HS-27A (cell line): Measurements from ENCODE around the gene OSBPL5.
"Not testable (repeated sequence)": the region's sequence is repeated elsewhere in the genome, so short reads cannot be mapped to it uniquely, and the experiment has no call there.

ENCODE experiments used
- DNase-seq: peaks from one replicate; pipeline ENCODE4 v3.0.0-alpha.2; 2012; ENCODE audit warnings: low read depth, missing footprints

The OSBPL5 gene

DNA sequence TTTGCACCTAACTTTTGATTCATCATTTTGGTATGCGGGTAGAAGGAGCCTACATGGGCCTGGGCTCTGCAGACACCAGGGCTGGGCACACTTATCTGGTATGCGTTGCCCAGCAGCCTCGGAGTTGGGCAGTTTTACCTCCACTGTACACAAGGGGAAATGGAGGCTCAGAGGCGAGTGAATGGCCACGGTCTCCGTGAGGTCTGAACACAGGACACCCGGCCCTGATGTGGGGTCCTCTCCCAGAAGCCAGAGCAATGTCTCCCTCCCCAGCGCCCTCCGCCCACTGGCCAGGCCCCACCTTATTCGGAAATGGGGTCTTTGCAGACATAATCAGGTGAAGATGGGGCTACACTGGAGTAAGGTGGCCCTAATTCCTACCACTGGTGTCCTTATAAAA, 43.7 kb downstream of the OSBPL5 start:
- DNase-seq = no peak

GRCh38 chr11:3120071-3120792, 44.9 kb downstream of the OSBPL5 start:
- DNase-seq = no peak

DNA sequence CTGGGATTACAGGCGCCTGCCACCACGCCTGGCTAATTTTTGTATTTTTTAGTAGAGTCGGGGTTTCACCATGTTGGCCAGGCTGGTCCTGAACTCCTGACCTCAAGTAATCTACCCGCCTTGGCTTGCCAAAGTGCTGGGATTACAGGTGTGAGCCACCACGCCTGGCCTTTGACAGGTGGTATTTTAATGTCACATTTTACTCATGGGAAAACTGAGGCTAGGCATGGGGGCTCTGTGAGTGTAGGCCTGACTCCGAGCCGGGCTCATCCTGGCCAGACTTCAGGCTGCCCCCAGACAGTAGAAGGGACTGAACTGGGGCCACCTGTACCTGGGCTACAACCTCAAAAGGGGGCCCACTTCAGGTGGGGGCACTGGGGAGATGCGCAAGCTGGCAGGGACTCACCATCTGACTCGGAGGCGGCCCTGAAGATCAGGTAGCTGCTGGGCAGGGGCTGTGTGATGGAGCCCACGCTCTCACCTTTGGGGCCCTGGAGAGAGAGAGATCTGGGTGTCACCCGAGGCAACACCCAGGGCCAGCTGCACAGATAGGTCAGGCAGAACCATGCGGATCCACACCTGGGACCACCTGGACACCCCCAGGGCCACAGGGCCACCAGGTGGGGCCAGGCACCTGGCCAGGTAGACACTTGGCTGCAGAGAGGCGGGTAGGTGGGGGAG, 45.8 kb downstream of the OSBPL5 start:
- no peak for DNase-seq

DNA sequence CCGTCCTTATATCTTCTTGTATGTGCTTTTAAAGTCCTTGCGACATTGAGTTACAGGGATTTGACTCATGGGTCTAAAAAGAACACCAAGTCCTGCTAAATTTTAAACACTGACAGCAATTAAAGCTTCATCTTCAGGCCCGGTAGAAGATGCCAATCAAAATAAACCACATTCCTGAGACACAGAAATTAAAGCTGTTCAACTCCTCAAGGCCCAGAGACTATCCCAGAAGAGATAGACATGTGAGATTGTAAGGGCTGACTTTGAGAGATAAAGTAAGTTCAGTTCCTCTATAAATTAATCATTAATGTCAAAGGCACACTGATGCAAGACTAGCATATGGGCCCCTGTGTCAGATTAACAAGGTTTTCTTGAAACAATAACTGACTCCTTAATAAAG, 49.8 kb downstream of the OSBPL5 start:
- no peak for DNase-seq

DNA sequence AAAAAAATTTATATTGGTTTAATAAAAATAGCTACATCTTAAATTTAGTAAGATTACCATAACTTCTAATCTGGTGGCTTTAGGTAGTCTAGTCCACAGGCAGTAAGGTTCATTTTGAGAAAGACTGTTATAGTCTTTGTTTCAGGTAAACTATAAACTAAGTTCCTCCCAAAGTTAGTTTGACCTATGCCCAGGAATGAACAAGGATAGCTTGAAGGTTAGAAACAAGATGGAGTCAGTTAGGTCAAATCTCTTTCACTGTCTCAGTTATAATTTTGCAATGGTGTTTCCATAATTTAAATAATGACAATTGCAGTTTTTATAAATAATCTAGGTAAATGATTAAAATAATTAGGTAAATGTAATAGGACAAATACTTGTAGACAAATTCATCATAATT, 51.4 kb downstream of the OSBPL5 start:
- not testable (repeated sequence) for DNase-seq

DNA sequence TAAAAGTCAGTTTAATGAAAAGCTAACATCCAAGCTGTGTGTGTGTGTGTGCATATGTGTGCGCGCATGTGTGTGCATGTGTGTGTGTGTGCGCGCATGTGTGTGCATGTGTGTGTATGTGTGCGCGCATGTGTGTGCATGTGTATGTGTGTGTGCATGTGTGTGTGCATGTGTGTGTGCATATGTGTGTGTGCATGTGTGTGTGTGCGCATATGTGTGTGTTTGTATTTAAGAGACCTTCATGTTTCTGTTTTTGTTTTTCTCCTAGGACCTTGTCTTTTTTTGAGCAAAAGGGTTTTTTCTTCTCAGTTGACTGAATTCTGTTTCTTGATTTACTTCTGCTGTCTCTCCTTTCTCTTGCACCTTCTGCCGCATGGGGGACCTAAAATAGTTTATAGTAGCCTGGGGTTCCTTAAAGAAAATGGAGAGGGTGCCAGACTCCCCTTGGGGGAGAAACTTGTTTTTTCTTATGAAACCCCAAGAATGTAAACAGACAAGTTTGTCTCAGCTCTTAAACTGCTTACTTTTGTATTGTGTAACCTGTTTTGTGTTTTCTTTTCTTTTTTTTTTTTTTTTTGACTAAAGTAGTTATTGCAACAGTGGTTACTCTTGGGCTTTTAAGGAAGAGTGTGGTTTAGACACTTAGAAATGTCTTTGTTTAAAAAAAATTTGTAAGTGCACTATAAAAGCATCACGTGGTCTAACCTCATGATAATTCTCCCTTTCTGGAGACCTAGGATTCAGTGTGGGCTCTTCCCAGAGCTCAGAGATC, 53.0 kb downstream of the OSBPL5 start:
- DNase-seq = no peak

- DNase-seq = no peak
Measured at GRCh38 chr11:3111466-3111865, 53.6 kb downstream of the OSBPL5 start.

GRCh38 chr11:3109921-3110706, 55.0 kb downstream of the OSBPL5 start:
- DNase-seq = no peak

DNA sequence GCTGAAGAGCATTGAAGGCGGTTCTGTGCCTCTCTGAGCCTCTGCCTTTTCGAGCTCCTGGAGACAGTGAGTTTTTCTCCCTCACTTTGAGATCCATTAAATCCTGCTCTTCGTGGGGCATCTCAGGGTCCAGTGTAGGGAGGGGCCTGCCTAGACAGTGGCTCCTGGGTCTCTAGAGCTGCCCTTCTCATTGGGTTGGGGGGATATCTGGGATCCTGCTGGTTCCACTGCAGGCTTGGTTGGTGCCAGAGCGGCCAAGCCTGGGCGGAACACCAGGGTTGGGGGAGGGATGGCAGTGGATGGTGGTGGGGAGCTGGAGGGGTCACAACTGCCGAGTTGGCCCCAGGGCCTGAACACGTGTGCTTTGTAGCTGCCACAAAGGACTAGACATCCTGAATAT, 55.7 kb downstream of the OSBPL5 start:
- no peak for DNase-seq

GRCh38 chr11:3108183-3108721, 56.9 kb downstream of the OSBPL5 start:
- DNase-seq = no peak

DNA sequence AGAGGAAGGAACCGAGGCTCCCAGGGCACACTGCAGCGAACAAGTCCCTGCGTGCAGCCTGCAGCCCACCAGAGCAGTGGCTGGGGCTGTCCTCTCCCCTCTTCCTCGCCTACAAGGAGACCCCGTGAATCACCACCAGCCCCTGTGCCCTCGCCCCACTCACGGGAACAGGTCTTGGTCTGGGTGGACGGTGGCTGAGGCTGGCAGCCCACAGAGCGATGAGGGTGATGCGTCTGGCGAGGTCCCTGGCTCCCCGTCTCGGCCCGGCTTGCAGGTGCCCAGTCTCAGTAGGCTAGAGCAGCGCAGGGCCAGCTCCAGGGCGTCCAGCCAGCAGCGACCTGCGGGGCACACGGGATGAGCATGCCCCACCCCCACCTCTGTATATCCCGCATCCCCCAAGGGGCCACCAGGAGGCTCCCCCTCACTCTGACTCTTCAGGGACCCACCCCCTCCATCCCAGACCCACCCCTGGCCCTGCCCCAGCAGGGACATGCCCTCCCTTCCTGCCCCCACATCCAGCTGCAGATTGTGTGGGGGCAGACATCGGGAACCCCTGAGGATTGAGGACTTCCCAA, 57.4 kb downstream of the OSBPL5 start:
- no peak for DNase-seq

DNA sequence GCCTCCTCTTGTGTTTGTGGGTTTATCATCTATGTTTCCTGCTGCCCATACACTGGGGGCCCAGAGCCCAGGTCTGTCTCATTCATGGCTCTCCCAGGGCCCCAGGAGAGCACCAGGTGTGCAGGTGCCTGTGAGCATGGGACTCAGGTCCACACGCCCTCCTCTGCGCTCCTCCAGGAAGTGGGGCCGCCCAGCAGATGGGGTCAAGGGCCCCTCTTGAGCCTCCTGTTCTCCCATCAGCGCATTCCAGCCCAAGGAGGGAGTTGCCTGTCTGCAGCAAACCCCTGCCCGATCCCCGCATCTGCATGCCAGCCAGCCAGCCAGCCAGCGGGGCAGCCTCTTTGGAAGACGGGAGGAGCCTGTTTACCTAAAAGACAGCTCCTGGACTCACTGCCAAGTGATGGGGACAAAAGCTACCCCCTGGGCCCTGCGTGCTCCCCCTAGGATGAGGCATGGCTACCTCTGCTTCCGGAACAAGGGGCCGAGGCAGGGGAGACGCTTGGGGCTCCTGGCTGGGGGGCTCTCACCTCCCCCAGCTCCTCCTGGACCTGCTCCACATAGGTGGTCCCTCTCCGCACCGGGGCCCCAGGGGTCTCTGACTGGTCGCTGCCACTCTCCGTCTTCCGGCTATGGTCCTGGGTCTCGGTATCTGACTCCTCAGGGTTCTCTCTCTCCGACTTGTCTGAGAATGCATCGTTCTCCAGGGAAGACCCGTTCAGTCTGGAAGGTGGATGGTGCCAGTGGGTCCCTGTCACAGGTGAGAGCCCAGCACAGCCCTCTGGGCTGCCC, 58.2 kb downstream of the OSBPL5 start:
- no peak for DNase-seq

DNA sequence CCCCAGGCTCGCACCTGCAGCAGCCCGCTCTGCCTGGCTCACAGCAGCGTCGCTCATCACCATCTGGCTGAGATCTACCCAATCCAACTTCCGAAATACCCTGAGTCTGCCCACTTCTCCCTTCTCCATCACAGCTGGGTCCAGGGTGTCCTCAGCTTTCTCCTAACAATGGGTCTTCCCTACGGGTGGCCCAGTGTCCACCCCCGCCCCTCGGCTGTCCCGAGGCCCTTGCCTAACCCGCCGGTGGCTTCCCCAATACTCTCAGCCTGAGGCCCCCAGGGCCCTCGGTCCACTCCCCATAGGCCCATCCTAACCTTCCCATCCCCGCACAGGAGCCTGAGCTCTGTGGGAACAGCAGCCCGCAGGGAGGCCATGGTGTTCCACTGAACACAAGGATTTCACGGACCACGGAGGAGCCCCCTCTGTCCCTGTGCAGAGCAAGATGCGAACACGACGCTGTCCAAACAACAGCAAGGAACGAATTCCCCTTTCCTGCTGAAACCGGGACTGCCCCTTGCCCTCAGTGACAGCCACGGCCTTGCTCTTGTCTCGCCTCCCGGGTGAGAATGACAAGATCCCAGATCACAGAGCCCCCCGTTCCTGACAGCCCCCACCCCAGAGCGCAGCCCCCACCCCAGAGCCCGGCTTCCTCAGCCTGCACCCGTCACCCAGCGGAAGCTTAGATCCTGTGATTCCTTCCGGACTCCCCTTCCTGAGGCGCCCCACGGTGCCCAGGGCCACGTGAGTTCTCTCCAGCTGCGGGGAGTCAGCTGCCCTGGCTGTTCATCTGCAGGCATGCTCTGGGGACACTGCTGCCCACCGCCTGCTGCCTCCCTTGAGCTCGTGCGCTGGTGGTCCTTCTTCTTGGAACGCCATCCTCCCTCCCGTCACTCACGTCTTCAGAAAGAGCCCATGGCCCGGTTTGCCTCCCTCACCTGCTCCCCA, 59.0 kb downstream of the OSBPL5 start:
- DNase-seq = no peak

- no peak for DNase-seq
Measured at GRCh38 chr11:3104961-3105790, 59.9 kb downstream of the OSBPL5 start.

- DNase-seq = no peak
Measured at GRCh38 chr11:3104051-3104714, 60.9 kb downstream of the OSBPL5 start.

DNA sequence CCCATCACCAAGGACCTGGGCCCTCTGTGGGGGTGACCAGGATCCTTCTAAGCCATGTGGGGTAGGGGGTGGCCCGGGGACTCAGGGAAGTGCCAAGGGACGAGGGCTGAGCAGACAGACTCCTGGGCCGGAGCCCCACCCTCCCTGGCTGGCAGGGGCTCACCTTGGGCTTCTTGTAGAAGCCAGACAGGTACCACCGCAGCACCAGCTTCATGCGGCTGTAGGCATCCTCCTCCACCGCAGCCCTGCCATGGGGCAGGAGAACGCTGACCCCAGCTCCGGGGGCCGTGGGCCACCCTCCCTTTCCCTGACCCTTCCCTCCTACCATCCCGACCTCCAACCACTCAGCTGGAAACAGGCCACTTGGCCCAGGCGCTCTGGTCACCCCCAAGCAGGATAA, 62.0 kb downstream of the OSBPL5 start:
- no peak for DNase-seq

- DNase-seq = no peak
Measured at GRCh38 chr11:3102641-3102921, 62.5 kb downstream of the OSBPL5 start.

GRCh38 chr11:3101921-3102640, 63.0 kb downstream of the OSBPL5 start:
- no peak for DNase-seq
